ENCODE data around the gene CPB1. TPM values are rescaled to one million over a fixed set of nuclear protein-coding genes. Genes with fewer than 3 reads are reported as not detected.

Gene CPB1
- total RNA-seq, 2 donors from 2014 or later, result 1.1 to 19.0 TPM

DNA sequence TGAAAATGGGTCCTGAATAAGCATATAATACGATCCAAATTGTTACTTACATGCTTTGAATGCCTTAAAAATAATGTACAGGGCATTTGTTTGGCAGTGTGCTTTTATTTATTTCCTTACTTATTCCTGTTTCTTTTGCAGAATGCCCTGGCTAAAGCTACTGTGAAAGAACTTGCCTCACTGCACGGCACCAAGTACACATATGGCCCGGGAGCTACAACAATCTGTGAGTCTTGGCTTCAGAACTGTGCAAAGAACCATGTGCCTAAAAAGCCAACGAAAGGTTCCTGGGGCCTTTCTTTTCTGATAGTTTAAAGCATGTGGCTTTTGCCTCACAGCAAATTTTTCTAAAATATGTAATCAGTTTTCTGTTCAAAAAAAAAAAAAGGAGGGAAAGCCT is 29.7 kb downstream of the CPB1 start:
- no peaks in the 10 kb centered on the region for H3K9me3 ChIP-seq
- no peak overlapping the region for H3K27ac ChIP-seq
- TF ChIP-seq, protein P1, sequence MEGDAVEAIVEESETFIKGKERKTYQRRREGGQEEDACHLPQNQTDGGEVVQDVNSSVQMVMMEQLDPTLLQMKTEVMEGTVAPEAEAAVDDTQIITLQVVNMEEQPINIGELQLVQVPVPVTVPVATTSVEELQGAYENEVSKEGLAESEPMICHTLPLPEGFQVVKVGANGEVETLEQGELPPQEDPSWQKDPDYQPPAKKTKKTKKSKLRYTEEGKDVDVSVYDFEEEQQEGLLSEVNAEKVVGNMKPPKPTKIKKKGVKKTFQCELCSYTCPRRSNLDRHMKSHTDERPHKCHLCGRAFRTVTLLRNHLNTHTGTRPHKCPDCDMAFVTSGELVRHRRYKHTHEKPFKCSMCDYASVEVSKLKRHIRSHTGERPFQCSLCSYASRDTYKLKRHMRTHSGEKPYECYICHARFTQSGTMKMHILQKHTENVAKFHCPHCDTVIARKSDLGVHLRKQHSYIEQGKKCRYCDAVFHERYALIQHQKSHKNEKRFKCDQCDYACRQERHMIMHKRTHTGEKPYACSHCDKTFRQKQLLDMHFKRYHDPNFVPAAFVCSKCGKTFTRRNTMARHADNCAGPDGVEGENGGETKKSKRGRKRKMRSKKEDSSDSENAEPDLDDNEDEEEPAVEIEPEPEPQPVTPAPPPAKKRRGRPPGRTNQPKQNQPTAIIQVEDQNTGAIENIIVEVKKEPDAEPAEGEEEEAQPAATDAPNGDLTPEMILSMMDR (IDR thresholded peaks at IDR 0.05), result no peak
- no peaks in the 10 kb centered on the region for H3K4me1 ChIP-seq
- H3K36me3 ChIP-seq, result no peaks in the 10 kb centered on the region
- H3K9ac ChIP-seq (ENCODE audit: low read depth in 2 of 2, low read length in 2 of 2), result no peak overlapping the region
- H3K4me3 ChIP-seq, result no peak overlapping the region
- intact Hi-C loops (cut with DNase I), result no loop called here
- no peaks in the 10 kb centered on the region for H3K27me3 ChIP-seq
- no peak for DNase-seq

DNA sequence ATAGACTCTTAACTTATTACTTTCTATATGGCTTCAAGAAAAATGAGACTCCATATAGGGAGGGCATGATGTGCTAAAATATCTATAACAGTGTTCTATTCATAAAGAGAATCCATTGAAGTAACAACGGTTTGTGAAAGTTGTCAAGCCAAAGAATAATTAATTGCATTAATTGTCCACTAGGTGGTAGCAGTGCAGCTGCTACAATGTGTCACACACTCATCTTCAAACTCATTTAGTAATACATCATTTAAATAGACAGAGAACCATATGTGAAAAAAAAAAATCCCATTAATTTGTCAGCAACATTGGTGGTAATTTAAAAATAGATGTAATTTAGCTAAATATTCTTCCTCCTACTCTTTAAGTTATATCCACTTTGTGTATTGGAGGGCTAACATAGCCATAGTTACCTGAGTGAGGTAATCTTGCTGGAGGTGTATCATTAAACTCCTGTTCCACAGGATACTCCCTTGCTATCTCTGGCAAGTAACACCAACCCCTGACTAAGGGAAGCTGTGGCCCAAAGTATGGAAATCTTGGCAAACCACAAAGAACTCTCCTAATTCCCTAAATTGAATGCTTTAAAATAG is 33.8 kb downstream of the CPB1 start:
- no peak overlapping the region for H3K9ac ChIP-seq (ENCODE audit: low read depth in 2 of 2, low read length in 2 of 2)
- H3K9me3 ChIP-seq, result no peaks in the 10 kb centered on the region
- no peak for DNase-seq
- no peaks in the 10 kb centered on the region for H3K36me3 ChIP-seq
- no peaks in the 10 kb centered on the region for H3K27me3 ChIP-seq
- intact Hi-C loops (cut with DNase I), result loop anchor here (2.0 kb wide), 1 partner anchor 85 kb away; no protein-coding TSS in a partner anchor
- TF ChIP-seq, protein P1 (IDR thresholded peaks at IDR 0.05), result peak; percentile 69
- H3K27ac ChIP-seq, result no peak overlapping the region
- no peak overlapping the region for H3K4me3 ChIP-seq
- H3K4me1 ChIP-seq, result no peaks in the 10 kb centered on the region

DNA sequence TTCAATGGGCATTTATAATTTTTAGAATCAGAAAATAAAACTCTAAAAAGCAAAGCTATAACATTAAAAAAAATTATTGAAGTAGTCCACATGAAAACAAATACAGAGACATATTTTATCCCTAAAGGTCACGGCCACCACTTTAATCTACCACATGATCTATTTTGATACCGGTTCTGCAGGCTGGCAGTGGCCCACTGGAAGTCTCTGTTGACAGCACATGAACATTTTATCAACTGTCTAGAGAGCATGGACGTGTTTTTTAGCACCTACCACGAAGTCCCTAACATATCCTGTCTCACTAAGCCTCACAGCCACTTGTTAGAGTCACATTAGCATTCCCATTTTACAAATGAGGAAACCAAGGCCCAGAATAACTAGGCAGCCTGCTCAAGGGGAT is 35.7 kb downstream of the CPB1 start:
- Histone ChIP-seq H3K27me3 (no peaks in the 10 kb centered on the region), H3K27ac (no peak overlapping the region), H3K9me3 (no peaks in the 10 kb centered on the region), H3K9ac (ENCODE audit: low read depth in 2 of 2, low read length in 2 of 2) (no peak overlapping the region), H3K36me3 (no peaks in the 10 kb centered on the region), H3K4me3 (no peak overlapping the region), H3K4me1 (no peaks in the 10 kb centered on the region)
- intact Hi-C loops (cut with DNase I), result no loop called here
- DNase-seq, result no peak
- TF ChIP-seq, protein P1 (IDR thresholded peaks at IDR 0.05), result no peak

DNA sequence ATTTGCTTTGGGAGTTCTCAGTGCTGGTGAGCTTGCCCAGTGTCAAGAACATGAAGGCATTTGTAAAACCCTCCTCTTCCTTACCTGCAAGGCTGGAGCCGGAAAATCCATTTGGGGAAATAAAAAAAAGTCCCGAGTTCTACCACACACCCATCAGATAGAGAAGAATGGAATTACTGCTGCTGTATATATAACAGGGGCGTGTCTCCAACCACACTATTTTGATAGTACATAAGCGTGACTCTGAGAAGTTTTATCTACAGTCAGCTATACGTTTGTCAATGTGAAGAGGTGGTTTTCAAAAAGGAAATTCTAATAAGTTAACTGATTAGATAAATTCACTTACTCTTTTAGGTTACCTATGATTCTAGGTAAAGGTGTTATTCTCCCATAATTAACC is 36.2 kb downstream of the CPB1 start:
- H3K9ac ChIP-seq (ENCODE audit: low read depth in 2 of 2, low read length in 2 of 2), result no peak overlapping the region
- DNase-seq, result no peak
- H3K36me3 ChIP-seq, result no peaks in the 10 kb centered on the region
- no peak overlapping the region for H3K27ac ChIP-seq
- no peak overlapping the region for H3K4me3 ChIP-seq
- H3K4me1 ChIP-seq, result no peaks in the 10 kb centered on the region
- intact Hi-C loops (cut with DNase I), result no loop called here
- TF ChIP-seq, protein P1 (IDR thresholded peaks at IDR 0.05), result no peak
- no peaks in the 10 kb centered on the region for H3K9me3 ChIP-seq
- H3K27me3 ChIP-seq, result no peaks in the 10 kb centered on the region

DNA sequence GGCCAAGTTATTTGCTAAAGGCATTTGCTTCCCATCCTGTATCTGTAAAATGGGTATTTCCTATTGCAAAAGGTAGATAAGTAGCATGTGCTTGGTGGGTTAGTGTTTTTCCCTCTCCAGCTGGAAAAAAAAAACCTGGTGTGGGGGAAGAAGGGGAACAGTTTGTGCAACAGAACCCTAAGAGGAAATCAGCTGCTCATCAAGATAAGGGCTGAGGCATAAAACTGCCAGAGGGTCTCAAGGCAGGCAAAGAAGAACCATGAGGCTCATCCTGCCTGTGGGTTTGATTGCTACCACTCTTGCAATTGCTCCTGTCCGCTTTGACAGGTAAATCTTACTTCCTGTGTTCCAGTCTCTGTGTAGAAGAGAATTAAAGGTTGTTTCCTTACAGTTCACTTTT is 37.4 kb downstream of the CPB1 start, which contains the start of gene CPA3:
Gene CPA3 (plus strand): TSS at position 248 of the 400 bp plus-strand sequence. CDS start 12 bp downstream, at position 260.
- H3K27ac ChIP-seq, result no peak within 1 kb of the TSS
- H3K4me3 ChIP-seq, result no peak within 1 kb of the TSS

More for the DNA sequence above, 37.4 kb downstream of the CPB1 start, which contains the start of gene CPA3:
- no peak for DNase-seq
- TF ChIP-seq, protein P1 (IDR thresholded peaks at IDR 0.05), result no peak
- Histone ChIP-seq H3K36me3 (no peaks in the 10 kb centered on the region), H3K9ac (ENCODE audit: low read depth in 2 of 2, low read length in 2 of 2) (no peak within 1 kb of the TSS), H3K9me3 (no peaks in the 10 kb centered on the region), H3K27me3 (no peaks in the 10 kb centered on the region), H3K4me1 (no peaks in the 10 kb centered on the region)
- intact Hi-C loops (cut with DNase I), result no loop called here

All from colonic mucosa (tissue), 4 donors.